Stimulated activated CD4-positive, alpha-beta T cell treated with anti-CD3 and anti-CD28 coated beads, Interleukin-12 subunit alpha, Interleukin-12 subunit beta, amount 100 ng/mL, for 24 hours (primary cell): ENCODE results near the gene PPP6R2.

ENCODE experiments used
- DNase-seq, 2 experiments: peaks; one replicate each; pipeline ENCODE4 v3.0.0-alpha.2; 2020; ENCODE audit warnings: low read depth in 2 of 2

The PPP6R2 gene

DNA sequence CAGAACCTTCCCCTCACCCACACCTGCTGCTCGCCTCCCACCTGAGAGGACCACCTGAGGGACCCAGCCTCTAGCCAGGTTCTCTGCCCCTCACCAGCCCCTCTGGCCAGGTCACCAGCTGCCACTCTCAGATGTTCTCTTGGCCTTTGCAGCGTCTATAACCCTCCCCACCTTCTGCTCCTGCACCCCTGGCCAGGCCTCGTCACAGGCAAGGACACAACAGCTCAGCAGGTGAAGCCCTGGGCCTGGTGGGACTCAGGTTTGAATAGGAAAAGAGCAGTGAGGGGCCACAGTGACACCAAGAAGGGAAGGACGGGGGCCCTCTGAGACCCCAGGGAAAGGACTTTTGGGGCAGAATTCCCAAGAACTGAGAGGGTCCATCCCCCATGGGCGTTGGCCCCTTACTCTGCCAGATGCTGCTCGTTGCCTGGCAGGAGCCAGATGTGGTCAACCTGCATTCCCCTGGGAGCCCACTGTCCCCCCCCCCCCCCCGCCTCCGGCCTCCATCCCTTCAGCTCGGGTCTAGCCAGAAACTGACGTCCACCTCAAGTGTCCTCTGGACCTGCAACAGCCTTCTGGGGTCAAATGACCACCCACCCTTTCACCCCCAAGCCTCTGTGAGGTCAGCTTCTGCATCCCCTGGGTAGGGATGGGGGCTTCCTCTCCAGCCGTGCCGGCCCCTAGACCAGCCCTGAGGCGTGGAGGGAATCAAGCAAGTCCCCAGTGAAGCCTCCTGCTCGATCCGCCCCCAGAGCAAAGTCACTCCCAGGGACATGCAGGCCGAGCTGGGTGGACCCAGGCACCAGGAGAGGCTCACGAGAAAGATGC lies 103.0 kb downstream of the PPP6R2 start:
- no peak for DNase-seq

DNA sequence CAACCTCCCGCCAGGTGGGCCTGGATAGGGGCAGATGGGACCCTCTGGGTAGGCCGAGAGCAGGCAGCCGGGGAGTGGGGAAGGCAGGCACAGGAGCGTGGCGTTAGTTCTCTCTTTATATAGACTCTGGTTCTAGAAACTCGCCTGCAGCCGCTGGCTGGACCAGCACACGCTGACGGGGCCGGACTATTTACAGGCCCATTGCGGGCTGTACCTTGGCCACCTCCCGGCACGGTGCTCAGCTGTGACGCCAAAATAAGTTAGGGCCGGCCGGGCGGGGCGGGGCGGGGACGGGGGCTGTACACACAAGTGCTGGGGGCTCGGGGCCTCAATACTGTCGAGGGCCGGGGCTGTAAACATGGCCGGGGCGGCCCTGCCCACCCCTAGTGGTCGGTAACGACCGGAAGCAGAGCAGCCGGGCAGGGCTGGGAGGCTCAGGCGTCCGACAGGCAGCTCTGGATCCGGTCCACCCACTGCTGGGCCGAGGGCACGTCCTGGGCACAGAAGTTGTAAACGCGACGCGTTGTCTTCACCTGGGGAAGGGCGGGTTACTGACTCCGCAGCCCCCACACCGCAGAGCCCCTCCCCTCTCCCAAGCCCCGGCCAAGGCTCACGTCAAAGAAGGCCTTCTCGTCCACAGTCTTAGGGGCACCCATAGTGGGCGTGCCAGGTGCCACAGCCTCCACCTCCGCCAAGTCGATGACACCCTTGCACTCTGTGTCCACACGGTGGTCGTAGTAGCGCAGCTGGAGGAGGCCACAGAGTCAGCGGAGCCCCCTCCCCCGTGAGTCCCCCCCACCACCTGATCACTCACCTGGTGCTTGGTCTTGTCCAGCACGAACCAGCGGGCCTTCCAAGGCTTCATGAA lies 103.8 kb downstream of the PPP6R2 start:
- DNase-seq: no peak

DNA sequence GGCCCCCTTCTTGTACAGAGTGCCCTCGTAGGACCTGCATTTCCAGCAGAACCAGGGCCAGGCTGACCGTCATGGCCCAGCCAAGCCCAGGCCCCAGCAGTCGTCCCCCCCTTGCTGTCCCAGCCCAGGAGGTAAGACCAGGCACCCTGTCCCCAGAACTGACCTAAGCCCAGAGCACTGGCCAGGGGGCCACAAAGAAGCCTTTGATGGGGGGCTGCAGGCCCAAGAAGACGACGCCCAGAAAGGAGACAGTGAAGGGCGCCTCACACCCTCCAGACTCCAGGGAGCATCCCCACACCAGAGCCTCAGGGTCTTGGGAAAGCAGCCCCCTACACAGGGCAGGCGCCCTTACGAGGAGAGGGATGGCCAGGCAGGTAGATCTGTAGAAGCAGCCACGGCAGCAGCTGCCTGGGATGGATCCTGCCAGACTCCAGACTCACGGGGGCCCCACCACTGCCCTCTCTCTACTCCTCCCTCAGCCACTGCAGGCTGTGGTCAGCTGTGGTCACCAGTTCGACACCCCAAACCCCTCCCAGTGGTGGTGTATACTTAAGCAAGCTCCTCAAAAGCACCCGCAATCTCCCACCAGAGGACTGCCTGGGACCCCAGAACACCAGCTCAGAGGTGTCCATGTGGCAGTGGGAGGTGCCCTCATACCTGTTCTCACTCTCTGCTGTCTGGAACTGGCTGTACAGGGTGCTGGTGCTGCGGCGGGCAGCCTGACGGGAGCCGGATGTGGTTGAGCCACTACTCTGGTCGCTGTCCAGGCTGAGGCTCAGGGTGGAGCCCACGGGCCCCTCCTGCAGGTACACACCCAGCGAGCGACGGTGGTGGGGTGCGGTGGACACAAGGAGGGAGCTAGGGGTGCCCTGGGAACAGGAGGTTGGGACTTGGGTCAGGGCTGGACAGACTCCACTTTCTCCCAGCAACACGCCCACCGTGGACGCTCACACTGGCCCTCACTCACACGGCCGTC lies 104.7 kb downstream of the PPP6R2 start:
- no peak for DNase-seq

DNA sequence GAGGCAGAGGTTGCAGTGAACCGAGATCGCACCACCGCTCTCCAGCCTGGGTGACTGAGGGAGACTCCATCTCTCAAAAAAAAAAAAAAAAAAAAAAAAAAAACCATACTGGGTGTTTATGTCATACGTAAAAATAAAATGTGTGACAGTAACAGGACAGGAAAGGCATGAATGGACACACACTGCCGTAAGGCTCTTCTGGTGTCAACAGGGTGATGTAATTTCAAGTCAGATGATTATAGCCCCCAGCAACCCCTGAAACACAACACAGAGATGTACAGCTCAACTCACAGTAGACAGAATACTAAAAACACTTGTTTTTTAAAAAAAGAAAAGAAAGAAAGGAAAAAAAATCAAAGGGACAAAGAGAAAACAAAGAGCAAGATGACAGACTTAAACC lies 109.5 kb downstream of the PPP6R2 start:
- no peak for DNase-seq

DNA sequence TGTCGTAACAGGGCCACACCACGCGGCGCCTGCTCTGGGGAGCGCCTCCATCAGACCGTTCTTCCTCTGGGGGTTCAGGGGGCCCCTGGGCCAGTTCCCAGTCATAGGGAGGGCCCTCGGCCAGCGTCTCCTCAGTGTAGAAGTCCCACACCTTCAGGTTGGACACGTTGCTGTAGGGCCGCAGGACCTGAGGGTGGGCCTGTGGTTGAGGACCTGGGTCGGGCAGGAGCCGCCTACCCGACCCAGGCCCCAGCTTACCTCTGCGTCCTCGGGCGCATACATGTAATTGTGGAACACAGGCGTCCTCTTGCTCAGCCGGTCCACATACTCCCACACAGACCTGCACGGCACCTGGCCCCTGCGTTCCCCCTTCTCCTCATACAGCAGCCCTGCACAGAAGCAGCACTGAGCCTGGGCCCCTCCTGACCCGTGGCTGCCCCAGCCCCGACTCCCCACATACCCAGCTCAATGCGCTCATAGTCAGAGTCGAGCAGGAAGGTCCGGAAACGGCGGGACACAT lies 111.5 kb downstream of the PPP6R2 start:
- no peak for DNase-seq

DNA sequence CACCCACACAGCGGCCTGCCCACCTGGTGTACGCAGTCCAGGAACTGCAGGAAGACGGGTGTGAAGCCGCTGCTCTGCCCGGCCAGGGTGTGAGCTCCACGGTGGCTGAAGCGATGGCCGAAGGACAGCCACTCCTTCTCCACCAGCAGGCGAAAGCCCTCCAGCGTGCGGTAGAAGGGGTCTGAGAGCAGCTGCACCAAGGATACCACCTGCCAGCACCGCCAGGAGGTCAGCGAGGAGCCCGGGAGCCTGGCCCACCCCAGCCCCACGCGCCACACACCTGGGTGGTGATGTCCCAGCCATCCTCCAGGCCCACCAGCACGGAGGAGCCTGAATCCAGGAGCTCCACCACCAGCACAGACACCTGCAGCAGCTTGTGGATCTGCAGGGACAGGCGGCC lies 112.1 kb downstream of the PPP6R2 start:
- DNase-seq: no peak

DNA sequence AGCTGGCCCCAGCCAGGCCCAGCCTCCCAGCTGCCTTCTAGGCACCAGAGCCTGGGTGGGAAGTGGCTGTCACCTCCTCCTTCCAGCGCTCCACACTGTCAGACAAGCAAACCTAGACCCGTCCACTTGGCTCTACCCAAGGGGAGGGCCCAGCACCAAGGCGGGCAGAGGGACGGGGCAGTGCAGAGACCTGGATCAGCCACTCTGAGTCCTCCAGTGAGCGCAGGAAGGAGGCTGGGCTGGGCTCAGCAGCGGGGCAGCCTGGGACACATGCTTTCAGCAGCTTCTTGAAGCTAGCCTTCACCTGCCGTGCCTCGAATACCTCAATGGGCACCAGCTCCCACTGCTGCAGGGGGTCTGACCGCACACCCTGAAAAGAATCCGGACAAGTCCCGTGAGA lies 112.9 kb downstream of the PPP6R2 start:
- DNase-seq: no peak

DNA sequence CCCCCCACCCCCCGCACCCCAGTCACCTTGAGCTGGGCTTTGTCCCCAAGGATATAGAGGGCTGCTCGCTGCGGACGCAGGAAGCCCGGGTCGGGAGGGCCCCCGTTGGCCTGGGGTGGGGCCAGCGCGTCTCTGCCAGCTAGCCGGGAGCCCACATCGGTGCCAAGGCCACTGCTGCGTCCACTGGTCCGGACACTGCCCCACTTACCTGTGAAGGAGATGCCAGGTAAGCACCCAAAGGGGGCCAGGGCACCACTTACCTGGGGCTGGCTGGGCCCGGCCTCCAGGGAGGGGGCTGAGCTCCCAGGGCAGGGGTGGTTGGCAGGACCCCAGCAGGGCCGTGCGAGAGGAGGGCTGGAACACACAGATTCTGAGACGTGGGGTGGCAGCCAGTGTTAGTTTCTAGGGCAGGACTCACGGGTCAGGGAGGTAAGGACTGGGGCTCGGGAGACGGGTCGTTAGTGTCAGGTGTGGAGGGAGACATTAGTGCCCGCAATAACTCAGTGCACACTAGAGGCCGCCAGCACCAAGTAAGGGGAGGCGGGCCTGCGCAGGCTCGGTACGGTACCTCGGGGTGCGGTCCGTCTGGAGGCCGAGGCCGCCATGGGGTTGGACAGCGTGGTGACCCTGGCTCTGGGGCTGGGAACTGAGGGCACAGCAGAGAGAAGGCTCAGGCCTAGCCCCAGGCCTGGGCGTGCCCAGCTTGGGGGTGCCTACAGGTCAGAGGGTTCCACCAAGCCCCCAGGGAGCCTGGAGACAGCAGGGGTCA lies 113.5 kb downstream of the PPP6R2 start:
- no peak for DNase-seq

DNA sequence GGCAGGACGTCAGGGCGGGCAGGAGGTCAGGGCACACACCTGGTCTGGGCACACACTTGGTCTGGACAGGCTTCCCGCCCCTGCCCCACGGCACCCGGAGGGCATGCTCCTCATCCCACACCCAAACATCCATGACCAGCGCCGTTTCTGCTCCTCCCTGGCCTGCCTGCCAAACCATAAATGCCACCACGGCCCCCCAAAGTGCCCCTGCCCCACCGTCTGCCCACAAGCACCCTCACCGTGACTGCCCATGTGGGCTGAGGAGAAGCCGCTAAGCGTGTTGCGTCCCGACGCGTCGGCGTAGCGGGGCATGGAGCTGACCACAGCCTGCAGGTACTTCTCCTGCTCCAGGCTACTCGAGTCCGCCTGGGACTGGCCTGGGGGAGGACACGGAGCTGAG lies 115.9 kb downstream of the PPP6R2 start:
- no peak for DNase-seq

DNA sequence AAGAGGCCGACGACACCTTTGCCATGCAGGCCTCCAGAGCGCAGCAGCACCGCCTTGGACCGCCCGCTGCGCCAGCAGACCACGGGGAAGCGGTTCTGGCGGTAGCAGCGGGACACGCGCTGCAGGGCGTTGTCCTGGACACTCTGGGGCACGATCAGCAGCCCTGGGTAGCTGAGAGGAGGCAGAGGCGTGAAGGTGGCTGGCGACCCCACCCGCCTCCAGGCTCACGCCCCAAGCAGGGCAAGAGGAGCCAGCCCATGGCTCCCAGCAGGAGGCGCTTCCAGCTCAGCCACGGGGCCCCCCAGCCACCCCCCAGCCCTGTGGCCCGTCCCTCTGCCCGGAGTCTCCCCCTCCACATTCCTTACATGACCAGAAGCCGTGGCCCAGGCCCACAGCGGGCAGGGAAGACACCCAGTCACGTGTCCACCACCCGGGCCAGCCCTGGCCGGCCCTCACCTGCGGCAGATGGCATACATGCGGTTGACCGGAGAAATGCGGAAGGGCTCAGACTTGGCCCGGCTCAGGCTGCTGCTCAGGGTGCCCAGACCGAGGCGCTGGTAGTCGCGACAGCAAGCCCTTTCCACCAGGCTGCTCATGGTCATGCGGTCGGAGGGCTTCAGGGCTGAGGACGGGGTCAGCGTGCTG lies 116.5 kb downstream of the PPP6R2 start:
- DNase-seq: no peak

DNA sequence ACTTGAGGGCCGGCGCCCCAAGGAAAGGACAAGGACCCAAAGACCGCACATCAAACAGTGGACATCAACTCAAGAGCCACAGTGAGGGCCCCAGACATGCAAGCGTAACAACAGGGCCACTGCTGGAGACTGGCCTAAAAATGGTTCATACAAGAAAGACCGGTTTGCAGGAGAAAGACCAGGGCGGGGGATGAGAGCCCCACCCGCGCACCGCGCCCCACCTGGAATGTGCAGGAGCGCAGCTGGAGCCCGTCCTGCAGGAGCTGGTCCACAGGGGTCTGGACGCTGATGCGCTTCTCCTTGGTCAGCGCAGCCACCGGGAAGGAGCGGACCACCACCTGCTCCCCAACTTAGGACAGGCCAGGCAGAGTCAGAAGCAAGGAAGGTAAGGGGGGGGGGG lies 117.8 kb downstream of the PPP6R2 start:
- no peak for DNase-seq

DNA sequence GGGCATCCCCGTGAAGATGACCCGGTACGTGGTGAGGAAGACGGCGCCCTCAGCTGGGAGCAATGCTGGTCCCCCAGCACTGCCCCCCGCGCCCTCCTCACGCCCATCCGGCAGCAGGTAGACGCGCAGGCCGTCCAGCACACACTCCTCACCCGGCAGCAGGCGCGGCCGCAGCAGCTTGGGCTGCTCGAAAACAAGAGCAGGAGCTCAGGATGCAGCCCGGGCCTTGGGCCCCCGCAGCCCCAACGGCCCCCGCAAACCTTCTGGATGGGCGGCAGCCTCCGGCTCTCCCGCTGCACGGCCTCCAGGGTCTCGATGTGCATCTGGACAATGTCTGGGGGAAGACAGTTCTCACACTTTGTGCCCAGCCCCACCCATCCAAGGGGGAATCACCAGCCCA lies 118.4 kb downstream of the PPP6R2 start:
- no peak for DNase-seq

DNA sequence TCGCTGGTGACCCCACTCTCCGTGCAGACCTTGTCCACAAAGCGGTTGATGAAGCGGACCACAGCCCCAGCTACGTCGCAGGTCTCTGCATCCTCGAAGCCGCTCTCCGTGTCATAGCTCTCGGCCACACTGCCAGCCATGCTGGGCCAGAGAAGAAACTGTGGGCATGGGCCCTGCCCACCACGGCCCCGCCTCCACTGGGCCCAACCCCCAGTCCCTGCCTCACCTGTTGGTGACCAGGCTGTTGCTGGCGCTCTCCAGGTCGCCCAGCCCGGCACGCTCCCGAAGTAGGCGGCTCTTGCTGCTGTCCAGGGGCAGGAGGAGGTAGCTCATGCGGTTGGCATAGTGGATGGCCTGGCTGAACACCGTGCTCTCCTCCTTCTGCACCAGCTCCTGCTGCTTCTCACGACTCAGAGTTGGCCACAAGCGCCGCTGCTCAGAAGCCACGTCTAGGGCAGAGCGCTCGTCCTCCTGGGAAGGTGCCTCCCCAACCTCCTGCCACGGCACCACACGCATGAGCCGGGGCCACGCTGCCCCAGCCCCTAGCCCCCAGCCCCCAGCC lies 118.9 kb downstream of the PPP6R2 start:
- no peak for DNase-seq

DNA sequence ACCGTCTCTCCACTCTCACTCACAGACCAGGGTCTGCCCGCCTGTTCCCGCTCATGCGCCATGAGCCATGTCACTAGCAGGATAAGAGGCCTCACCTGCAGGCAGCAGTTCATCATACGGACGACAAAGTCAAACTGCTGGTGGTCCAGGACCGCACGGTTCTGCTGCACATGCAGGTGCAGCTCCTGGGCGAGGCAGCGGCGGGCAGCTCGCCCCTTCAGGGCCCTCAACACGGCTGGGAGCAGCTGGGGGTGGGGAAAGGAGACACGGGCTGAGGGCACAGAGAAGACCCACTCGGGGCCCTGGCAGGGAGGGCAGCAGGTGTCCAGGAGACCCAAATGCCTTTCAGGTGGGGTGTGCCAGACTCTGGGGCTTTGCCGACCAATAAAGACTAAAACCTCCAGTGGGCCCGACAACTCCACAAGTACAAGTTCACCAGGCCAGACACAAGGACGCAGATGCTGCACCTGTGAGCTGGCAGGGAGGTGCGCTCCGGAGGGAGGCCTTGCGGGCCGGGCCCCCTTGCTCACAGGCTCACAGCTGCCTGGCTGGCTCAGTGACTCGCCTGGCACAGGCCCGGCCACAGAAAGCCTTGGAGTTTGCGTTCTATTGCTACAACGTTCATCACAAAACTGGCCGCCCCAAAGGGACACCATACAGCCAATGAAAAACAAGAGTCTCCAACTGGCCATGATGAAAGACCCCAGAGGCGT lies 120.2 kb downstream of the PPP6R2 start:
- DNase-seq: no peak

DNA sequence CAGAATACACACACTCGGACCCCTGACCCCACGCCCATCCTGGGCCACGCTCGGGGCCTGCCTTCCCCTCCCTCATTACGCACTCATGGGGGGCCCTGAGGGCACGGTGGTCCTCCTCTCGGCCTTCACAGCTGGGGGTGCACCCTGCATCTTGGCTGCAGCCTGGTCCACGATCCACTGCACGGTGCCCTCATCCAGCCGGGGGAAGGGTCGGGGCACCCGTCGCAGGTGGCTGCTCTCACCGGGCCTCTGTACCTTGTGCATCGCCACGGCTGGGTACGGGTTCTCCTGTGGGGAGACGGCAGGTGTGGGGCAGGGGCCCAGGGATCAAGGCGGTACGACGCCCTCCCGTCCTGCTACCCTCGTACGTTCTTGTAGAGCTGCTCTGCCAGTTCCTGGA lies 121.3 kb downstream of the PPP6R2 start:
- no peak for DNase-seq

DNA sequence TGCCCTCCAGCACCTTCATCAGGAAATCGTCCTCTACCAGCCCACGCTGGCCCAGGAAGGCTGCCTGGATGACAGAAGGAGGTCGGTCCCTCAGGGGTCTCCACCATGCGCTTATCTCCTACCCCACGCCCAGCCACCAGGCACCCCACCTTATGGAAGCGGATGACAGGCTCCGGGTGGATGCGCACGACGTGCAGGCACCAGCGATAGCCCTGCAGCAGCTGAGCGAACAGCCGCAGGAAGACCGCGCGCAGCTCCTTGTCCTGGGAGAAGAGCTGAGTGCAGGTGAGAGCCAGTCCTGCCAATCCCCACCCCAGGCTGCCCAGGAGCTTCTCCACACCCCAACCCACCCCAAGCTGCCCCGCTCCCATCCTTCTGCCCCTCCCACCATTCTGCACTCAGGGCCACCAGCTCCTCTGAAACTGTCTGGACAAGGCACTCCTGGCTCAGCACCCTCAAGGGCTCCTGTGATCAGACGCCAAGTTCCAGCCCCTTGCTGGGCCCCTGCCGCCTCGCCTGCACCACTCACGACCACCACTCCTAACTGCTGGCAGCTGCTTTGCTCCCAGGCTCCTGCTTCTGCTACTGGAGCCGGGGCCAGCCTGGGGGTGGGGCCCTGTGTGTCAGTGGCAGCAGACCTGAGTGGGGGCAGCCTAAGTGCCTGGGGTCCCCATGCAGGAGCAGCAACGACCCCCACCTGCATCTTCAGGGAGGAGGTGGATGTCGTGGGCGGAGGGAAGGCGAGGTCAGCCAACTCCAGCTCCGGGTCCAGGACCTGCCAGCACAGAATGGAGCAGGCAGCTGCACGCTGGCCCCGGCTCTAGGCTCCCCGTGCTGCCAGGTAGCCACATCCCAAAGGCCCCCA lies 122.2 kb downstream of the PPP6R2 start:
- no peak for DNase-seq

DNA sequence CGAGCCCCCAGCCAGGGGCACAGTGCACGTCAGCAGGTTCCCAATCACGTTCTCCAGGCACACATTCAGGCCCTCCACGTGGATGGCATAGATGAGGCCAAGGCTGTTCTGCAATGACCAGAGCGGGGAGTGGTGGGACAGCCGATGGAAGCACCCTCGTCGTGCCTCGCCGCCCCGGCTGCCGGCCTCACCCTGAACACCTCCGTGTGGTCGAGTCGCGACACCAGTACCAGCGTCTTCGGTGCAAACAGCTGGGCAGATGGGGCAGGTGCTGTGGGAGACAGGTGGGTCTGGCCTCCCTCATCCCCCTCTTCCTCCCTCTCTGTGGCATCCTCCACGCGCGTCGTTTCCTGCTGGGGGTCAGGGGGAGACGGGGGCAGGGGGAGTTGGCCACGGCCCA lies 124.2 kb downstream of the PPP6R2 start:
- DNase-seq: no peak

DNA sequence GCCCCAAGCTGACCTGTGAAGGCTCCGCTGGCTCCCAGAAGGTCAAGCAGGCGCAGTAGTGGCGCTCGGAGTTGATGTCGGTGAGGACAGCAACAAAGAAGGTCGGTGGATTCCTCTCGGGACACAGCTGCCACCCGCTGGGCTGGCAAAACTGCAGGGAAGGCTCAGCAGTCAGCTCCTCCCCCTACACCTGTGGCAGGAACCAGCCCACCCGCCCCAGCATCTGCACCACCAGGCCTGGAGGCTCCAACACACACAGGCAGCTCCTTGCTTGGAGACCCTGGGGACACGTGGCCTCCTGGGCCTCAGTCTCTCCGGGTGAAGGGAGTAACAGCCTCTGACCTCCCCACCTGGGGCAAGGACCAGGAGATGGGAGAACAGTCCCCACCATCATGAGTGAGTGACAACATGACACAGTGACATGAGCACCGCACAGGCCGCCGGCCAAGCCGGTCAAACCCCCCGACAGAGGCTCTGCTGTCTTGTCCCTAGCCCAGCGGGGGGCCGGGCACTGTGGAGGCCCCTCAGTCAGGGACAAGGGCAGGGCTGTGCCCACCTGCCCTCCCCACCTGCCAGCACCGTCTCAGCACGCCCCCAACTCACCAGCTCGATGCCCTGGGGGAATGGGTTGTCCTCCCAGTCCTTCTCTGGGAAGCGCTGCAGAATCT lies 124.8 kb downstream of the PPP6R2 start:
- DNase-seq: no peak
